GM12865 (cell line): ENCODE data around the gene STK36.

Source experiments
- DNase-seq: peaks from one replicate; pipeline ENCODE4 v3.0.0; 2010; ENCODE audit warnings: low read depth
- H3K4me3 ChIP-seq: 2 replicates; pipeline ENCODE4 v1.5.1; 2011; ENCODE audit warnings: mild to moderate bottlenecking, low read depth, low read length, control low read depth
- CTCF ChIP-seq: IDR thresholded peaks from 2 replicates; pipeline ENCODE4 v1.5.1; 2011; ENCODE audit warnings: low read length, control low read depth, low read depth, inconsistent platforms; ENCODE audit not compliant: insufficient read depth; ENCODE audit errors: missing control alignments

STK36 gene

GRCh38 chr2:218631837-218632236, 40.0 kb upstream of the STK36 start:
- H3K4me3 ChIP-seq: no peak overlapping the region
- TF ChIP-seq CTCF: no peak
- no peak for DNase-seq

GRCh38 chr2:218635719-218636118, 36.2 kb upstream of the STK36 start:
- no peak overlapping the region for H3K4me3 ChIP-seq
- no peak for DNase-seq
- TF ChIP-seq CTCF: no peak

- DNase-seq: no peak
- no peak for TF ChIP-seq CTCF
- no peak overlapping the region for H3K4me3 ChIP-seq
These were observed 33.5 kb upstream of the STK36 start for GRCh38 chr2:218638372-218638771.

- TF ChIP-seq CTCF: no peak
- H3K4me3 ChIP-seq: no peak overlapping the region
These were observed 29.7 kb upstream of the STK36 start for GRCh38 chr2:218642121-218642656.

GRCh38 chr2:218642786-218643185, 29.1 kb upstream of the STK36 start:
- H3K4me3 ChIP-seq: no peak overlapping the region
- no peak for TF ChIP-seq CTCF
- no peak for DNase-seq

More at GRCh38 chr2:218642121-218642656, 29.7 kb upstream of the STK36 start:
- DNase-seq: no peak

- H3K4me3 ChIP-seq: no peak overlapping the region
- no peak for TF ChIP-seq CTCF
These were observed 28.1 kb upstream of the STK36 start for GRCh38 chr2:218643751-218644310.

GRCh38 chr2:218644721-218645120, 27.2 kb upstream of the STK36 start:
- no peak for DNase-seq
- no peak for TF ChIP-seq CTCF
- no peak overlapping the region for H3K4me3 ChIP-seq

More at GRCh38 chr2:218643751-218644310, 28.1 kb upstream of the STK36 start:
- DNase-seq: no peak
